ENCODE results near the gene CAMSAP1.
A peak's percentile ranks its signal among the peaks of the same experiment; 100 is the strongest.

CAMSAP1 gene

GRCh38 chr9:135924628-135925338, 17.4 kb upstream of the CAMSAP1 start:
- no peaks in the 10 kb centered on the region for H3K4me1 ChIP-seq (ENCODE audit: control insufficient read depth, insufficient read depth, low read length)
- H3K9me3 ChIP-seq (ENCODE audit: control insufficient read depth, insufficient read depth, low read depth, low read length), result no peaks in the 10 kb centered on the region
- POLR2A ChIA-PET, result interaction anchor here (1.9 kb wide), 1 partner anchor 18 kb away, joined by 8 read pairs; the partner anchor contains the start of gene CAMSAP1
- no peak overlapping the region for H3K4me3 ChIP-seq (ENCODE audit: low read depth, low read length)
- TF ChIP-seq SCRT1 (tag by site-specific recombination; IDR thresholded peaks at IDR 0.05; ENCODE audit: borderline replicate concordance) (peak; percentile 60), ZNF792 (tag by site-specific recombination; IDR thresholded peaks at IDR 0.05) (no peak), ATF2 (tag by site-specific recombination; IDR thresholded peaks at IDR 0.05; ENCODE audit: low read depth) (no peak), ZNF433 (tag by site-specific recombination; IDR thresholded peaks at IDR 0.05; ENCODE audit: low read depth) (no peak), ZNF501 (tag by site-specific recombination; IDR thresholded peaks at IDR 0.05) (no peak), SCRT2 (tag by site-specific recombination; IDR thresholded peaks at IDR 0.05) (peak; percentile 51; the same call in 1 of the 2 replicates), ZNF658 (tag by site-specific recombination; IDR thresholded peaks at IDR 0.05) (no peak), ZNF843 (tag by site-specific recombination; IDR thresholded peaks at IDR 0.05) (no peak), ZNF138 (tag by site-specific recombination; IDR thresholded peaks at IDR 0.05; ENCODE audit: borderline replicate concordance) (no peak), ZBTB1 (tag by site-specific recombination; IDR thresholded peaks at IDR 0.05) (no peak), ZNF600 (tag by site-specific recombination; IDR thresholded peaks at IDR 0.05) (peak; percentile 29; the same call in 1 of the 2 replicates), BCL11B (tag by site-specific recombination; IDR thresholded peaks at IDR 0.05; ENCODE audit: low read depth) (no peak), OSR2 (tag by site-specific recombination; IDR thresholded peaks at IDR 0.05) (no peak), MYNN (tag by site-specific recombination; IDR thresholded peaks at IDR 0.05; ENCODE audit: borderline replicate concordance) (no peak), ZNF362 (tag by site-specific recombination; IDR thresholded peaks at IDR 0.05) (no peak)
- CTCF ChIA-PET, result interaction anchor here (0.6 kb wide), 1 partner anchor 164 kb away, joined by 3 read pairs; no protein-coding TSS in a partner anchor
- peaks cover 0 to 7% of the 10 kb centered on the region in 2 experiments; a peak in 1 of 3 replicates for H3K36me3 ChIP-seq (ENCODE audit: control insufficient read depth in 2 of 2, insufficient read depth in 1 of 2, low read length in 2 of 2)
- H3K27ac ChIP-seq (ENCODE audit: extremely low read depth, low read depth, low read length), result no peak overlapping the region

GRCh38 chr9:135923508-135923907, 16.2 kb upstream of the CAMSAP1 start:
- Histone ChIP-seq H3K4me1 (ENCODE audit: control insufficient read depth, insufficient read depth, low read length) (no peaks in the 10 kb centered on the region), H3K4me3 (ENCODE audit: low read depth, low read length) (no peak overlapping the region), H3K36me3 (ENCODE audit: control insufficient read depth in 2 of 2, insufficient read depth in 1 of 2, low read length in 2 of 2) (peaks cover 0 to 7% of the 10 kb centered on the region in 2 experiments; a peak in 1 of 3 replicates), H3K27ac (ENCODE audit: extremely low read depth, low read depth, low read length) (no peak overlapping the region), H3K9me3 (ENCODE audit: control insufficient read depth, insufficient read depth, low read depth, low read length) (no peaks in the 10 kb centered on the region)
- POLR2A ChIA-PET, result interaction anchor here (0.7 kb wide), 1 partner anchor 12 kb away, joined by 5 read pairs; no protein-coding TSS in a partner anchor
- CTCF ChIA-PET, result interaction anchor here (0.6 kb wide), 1 partner anchor 177 kb away, joined by 3 read pairs; no protein-coding TSS in a partner anchor
- no peak for TF ChIP-seq ZNF18 (tag by site-specific recombination; IDR thresholded peaks at IDR 0.05)
- no peak for TF ChIP-seq ZNF529 (tag by site-specific recombination; IDR thresholded peaks at IDR 0.05; ENCODE audit: insufficient replicate concordance)
- TF ChIP-seq ZNF792 (tag by site-specific recombination; IDR thresholded peaks at IDR 0.05), result no peak
- TF ChIP-seq ZNF391 (tag by site-specific recombination; IDR thresholded peaks at IDR 0.05; ENCODE audit: borderline replicate concordance, low read depth), result no peak
- TF ChIP-seq IKZF3 (tag by site-specific recombination; IDR thresholded peaks at IDR 0.05), result no peak
- TF ChIP-seq ZBTB11 (tag by site-specific recombination; conservative IDR thresholded peaks at IDR 0.05; ENCODE audit: low read depth), result no peak
- no peak for TF ChIP-seq ZNF654 (tag by site-specific recombination; IDR thresholded peaks at IDR 0.05; ENCODE audit: low read depth)
- TF ChIP-seq ZNF324 (tag by site-specific recombination; IDR thresholded peaks at IDR 0.05), result no peak
- TF ChIP-seq CTCF (tag by site-specific recombination; IDR thresholded peaks at IDR 0.05), result no peak
- TF ChIP-seq ZNF776 (tag by site-specific recombination; IDR thresholded peaks at IDR 0.05; ENCODE audit: borderline replicate concordance), result no peak
- no peak for TF ChIP-seq ZNF174 (tag by site-specific recombination; IDR thresholded peaks at IDR 0.05)
